Measurements from ENCODE around the gene VIT. TPM values are rescaled to one million over a fixed set of nuclear protein-coding genes. Genes with fewer than 3 reads are reported as not detected.

Gene VIT
- polyA plus RNA-seq, 1 of the 3 experiments (the other 2 are of a cell fraction): not detected

GRCh38 chr2:36701391-36701795 is 4.9 kb downstream of the VIT start:
- H3K79me2 ChIP-seq (ENCODE audit: insufficient read depth): no peaks in the 10 kb centered on the region
- H3K27me3 ChIP-seq (ENCODE audit: insufficient read depth): no peaks in the 10 kb centered on the region; the same call in 1 of the 2 replicates
- peaks cover 0 to 3% of the 10 kb centered on the region in 2 experiments; a peak in 3 of 4 replicates for H3K4me1 ChIP-seq (ENCODE audit: control insufficient read depth in 1 of 2, insufficient read depth in 2 of 2, low read depth in 1 of 2, low read length in 1 of 2)
- no peak overlapping the region for H3K9ac ChIP-seq
- 53% methylated on average over 5 of the region's 5 CpGs for WGBS (ENCODE audit: low lambda C conversion rate)
- H3K9me2 ChIP-seq: no peaks in the 10 kb centered on the region
- no peak overlapping the region for H3K4me2 ChIP-seq
- CTCF ChIA-PET: interaction anchor here (2.6 kb wide), 1 partner anchor 84 kb away, joined by 6 read pairs; no protein-coding TSS in a partner anchor
- peaks cover under 1% of the 10 kb centered on the region for H3F3A ChIP-seq (replicated peaks; ENCODE audit: insufficient read depth)
- no peaks in the 10 kb centered on the region for H3K9me3 ChIP-seq
- no peak for DNase-seq
- no peaks in the 10 kb centered on the region for H4K20me1 ChIP-seq (ENCODE audit: insufficient read depth)
- no peaks in the 10 kb centered on the region for H3K36me3 ChIP-seq (replicated peaks in 1 of 2; ENCODE audit: control insufficient read depth in 1 of 2, insufficient read depth in 2 of 2, low read length in 1 of 2)
- H3K27ac ChIP-seq (ENCODE audit: low read depth in 2 of 2, low read length in 1 of 2): no peak overlapping the region
- POLR2A ChIA-PET: no interaction called here
- peak; percentile 27; the same call in 1 of the 2 replicates for TF ChIP-seq CTCF (IDR thresholded peaks at IDR 0.05)
- no peak for TF ChIP-seq RAD21 (IDR thresholded peaks at IDR 0.05; ENCODE audit: low read length)
- H2AFZ ChIP-seq (ENCODE audit: low read depth): no peak overlapping the region
- H3K4me3 ChIP-seq (ENCODE audit: low read depth in 2 of 2, low read length in 1 of 2): no peak overlapping the region

- H3K4me2 ChIP-seq: no peak overlapping the region
- H3K27ac ChIP-seq (ENCODE audit: low read depth in 2 of 2, low read length in 1 of 2): no peak overlapping the region
- H3K9me3 ChIP-seq: no peaks in the 10 kb centered on the region
- no peaks in the 10 kb centered on the region for H3K9me2 ChIP-seq
- no peaks in the 10 kb centered on the region for H3F3A ChIP-seq (replicated peaks; ENCODE audit: insufficient read depth)
- H2AFZ ChIP-seq (ENCODE audit: low read depth): no peak overlapping the region
- H3K79me2 ChIP-seq (ENCODE audit: insufficient read depth): no peaks in the 10 kb centered on the region
- H3K4me1 ChIP-seq (ENCODE audit: control insufficient read depth in 1 of 2, insufficient read depth in 2 of 2, low read depth in 1 of 2, low read length in 1 of 2): no peaks in the 10 kb centered on the region; a peak in 2 of 4 replicates
- no peak for TF ChIP-seq CHD2 (IDR thresholded peaks at IDR 0.05; ENCODE audit: low read length, partially characterized antibody)
- H3K9ac ChIP-seq: no peak overlapping the region
- no peaks in the 10 kb centered on the region for H4K20me1 ChIP-seq (ENCODE audit: insufficient read depth)
- H3K4me3 ChIP-seq (ENCODE audit: low read depth in 2 of 2, low read length in 1 of 2): no peak overlapping the region
- POLR2A ChIA-PET: no interaction called here
- H3K36me3 ChIP-seq (replicated peaks in 1 of 2; ENCODE audit: control insufficient read depth in 1 of 2, insufficient read depth in 2 of 2, low read length in 1 of 2): no peaks in the 10 kb centered on the region
- CTCF ChIA-PET: no interaction called here
- DNase-seq: no peak
- no peaks in the 10 kb centered on the region; the same call in 1 of the 2 replicates for H3K27me3 ChIP-seq (ENCODE audit: insufficient read depth)
- 50% methylated on average over 2 of the region's 2 CpGs for WGBS (ENCODE audit: low lambda C conversion rate)
Measured at GRCh38 chr2:36701918-36702317, 5.4 kb downstream of the VIT start.

GRCh38 chr2:36702781-36703180 is 6.3 kb downstream of the VIT start:
- no peak for DNase-seq
- H3K36me3 ChIP-seq (replicated peaks in 1 of 2; ENCODE audit: control insufficient read depth in 1 of 2, insufficient read depth in 2 of 2, low read length in 1 of 2): no peaks in the 10 kb centered on the region
- TF ChIP-seq ELF1 (IDR thresholded peaks at IDR 0.05) (no peak), GATA2 (CRISPR knock-in tag; IDR thresholded peaks at IDR 0.05) (no peak), FOSL2 (IDR thresholded peaks at IDR 0.05; ENCODE audit: borderline replicate concordance, low read depth) (no peak), FOXJ3 (CRISPR knock-in tag; IDR thresholded peaks at IDR 0.05) (no peak), RAD21 (IDR thresholded peaks at IDR 0.05; ENCODE audit: low read length) (no peak), NFIC (IDR thresholded peaks at IDR 0.05; ENCODE audit: borderline replicate concordance) (no peak), SMC3 (IDR thresholded peaks at IDR 0.05; ENCODE audit: low read depth, low read length) (no peak), CTCF (IDR thresholded peaks at IDR 0.05) (no peak), MAX (IDR thresholded peaks at IDR 0.05; ENCODE audit: low read depth) (no peak), TAF1 (IDR thresholded peaks at IDR 0.05; ENCODE audit: borderline replicate concordance, low read depth, low read length) (no peak), ZBTB33 (IDR thresholded peaks at IDR 0.05; ENCODE audit: borderline replicate concordance, low read depth) (no peak), EP300 (IDR thresholded peaks at IDR 0.05; ENCODE audit: borderline replicate concordance in 1 of 2, low read depth in 1 of 2, low read length in 1 of 2) (no peak), IRF3 (IDR thresholded peaks at IDR 0.05; ENCODE audit: low read depth, low read length) (no peak)
- no peak overlapping the region for H3K9ac ChIP-seq
- no peak overlapping the region for H3K4me2 ChIP-seq
- no peaks in the 10 kb centered on the region for H4K20me1 ChIP-seq (ENCODE audit: insufficient read depth)
- POLR2A ChIA-PET: no interaction called here
- no peaks in the 10 kb centered on the region for H3F3A ChIP-seq (replicated peaks; ENCODE audit: insufficient read depth)
- H3K9me3 ChIP-seq: no peaks in the 10 kb centered on the region
- H3K27me3 ChIP-seq (ENCODE audit: insufficient read depth): no peaks in the 10 kb centered on the region; the same call in 1 of the 2 replicates
- no peaks in the 10 kb centered on the region for H3K79me2 ChIP-seq (ENCODE audit: insufficient read depth)
- H3K9me2 ChIP-seq: no peaks in the 10 kb centered on the region
- H2AFZ ChIP-seq (ENCODE audit: low read depth): no peak overlapping the region
- WGBS (ENCODE audit: low lambda C conversion rate): 52% methylated on average over 3 of the region's 3 CpGs
- CTCF ChIA-PET: no interaction called here
- H3K4me1 ChIP-seq (ENCODE audit: control insufficient read depth in 1 of 2, insufficient read depth in 2 of 2, low read depth in 1 of 2, low read length in 1 of 2): no peaks in the 10 kb centered on the region; a peak in 1 of 4 replicates
- no peak overlapping the region for H3K27ac ChIP-seq (ENCODE audit: low read depth in 2 of 2, low read length in 1 of 2)
- no peak overlapping the region for H3K4me3 ChIP-seq (ENCODE audit: low read depth in 2 of 2, low read length in 1 of 2)

All from SK-N-SH (cell line).